IMR-90 (cell line): ENCODE measurements around the gene CRIM1. TPM values are rescaled to one million over a fixed set of nuclear protein-coding genes. Genes with fewer than 3 reads are reported as not detected.
A peak's percentile ranks its signal among the peaks of the same experiment; 100 is the strongest.

Experiments used
- ATAC-seq: fragments of 200-7000 bp; cut with Tn5 transposase; 2 replicates; pipeline ENCODE4 v1.9.1; 2020; ENCODE audit warnings: low read depth, mild to moderate bottlenecking, moderate library complexity
- BruUV-seq: library from RNA; stranded (reverse); fragments of 400-500 nt; replicated peaks from 2 replicates; lab custom pipeline; 2021; lab: Mats Ljungman, UMichigan
- CTCF ChIA-PET: fragments of 300-600 bp; formaldehyde crosslinking; extraction: SDS; loops from one replicate; lab custom pipeline; 2021; ENCODE audit warnings: antibody characterized with exemption; lab: Yijun Ruan, JAX
- POLR2A ChIA-PET: fragments of 300-600 bp; sonication (Branson Sonifier 250); formaldehyde crosslinking; loops from one replicate; lab custom pipeline; 2022; ENCODE audit warnings: antibody characterized with exemption; ENCODE audit not compliant: unreplicated experiment; lab: Charles Lee
- DNase-seq: peaks from one replicate; pipeline ENCODE4 v3.0.0; 2013
- H2AFZ ChIP-seq: replicated peaks from 2 replicates; pipeline ENCODE3; 2013; ENCODE audit warnings: low read length, mild to moderate bottlenecking; ENCODE audit not compliant: poor library complexity
- H2AK5ac ChIP-seq: 2 replicates; pipeline ENCODE4 v1.6.1; 2013; ENCODE audit warnings: low read depth, low read length, inconsistent platforms
- H2AK9ac ChIP-seq: replicated peaks from 2 replicates; pipeline ENCODE3; 2013; ENCODE audit warnings: mild to moderate bottlenecking, low read depth, low read length, moderate library complexity; ENCODE audit not compliant: poor library complexity
- H2BK120ac ChIP-seq: 2 replicates; pipeline ENCODE4 v1.6.1; 2013; ENCODE audit warnings: low read depth, low read length, inconsistent platforms
- H2BK15ac ChIP-seq: 3 replicates; pipeline ENCODE4 v1.6.1; 2013; ENCODE audit warnings: low read depth, low read length, inconsistent platforms
- H2BK20ac ChIP-seq: 2 replicates; pipeline ENCODE4 v1.6.1; 2013; ENCODE audit warnings: low read depth, mild to moderate bottlenecking, inconsistent platforms, low read length, moderate library complexity
- H2BK5ac ChIP-seq: 2 replicates; pipeline ENCODE4 v1.6.1; 2013; ENCODE audit warnings: mild to moderate bottlenecking, low read depth, low read length, inconsistent platforms; ENCODE audit not compliant: poor library complexity, severe bottlenecking
- H3K14ac ChIP-seq: replicated peaks from 2 replicates; pipeline ENCODE4 v1.6.1; 2013; ENCODE audit warnings: low read depth, low read length, inconsistent platforms
- H3K18ac ChIP-seq: 2 replicates; pipeline ENCODE4 v1.6.1; 2013; ENCODE audit warnings: low read depth, low read length, control low read depth
- H3K23ac ChIP-seq: 2 replicates; pipeline ENCODE4 v1.6.1; 2013; ENCODE audit warnings: low read depth, low read length, inconsistent platforms
- H3K27ac ChIP-seq: 2 replicates; pipeline ENCODE4 v1.5.1; 2013; ENCODE audit warnings: mild to moderate bottlenecking, control low read depth, low read length; ENCODE audit not compliant: insufficient read depth
- H3K27me3 ChIP-seq: 2 replicates; pipeline ENCODE4 v1.6.1; 2013; ENCODE audit warnings: low read length; ENCODE audit not compliant: control insufficient read depth, insufficient read depth
- H3K36me3 ChIP-seq: 2 replicates; pipeline ENCODE4 v1.6.1; 2013; ENCODE audit warnings: low read length, mixed read lengths; ENCODE audit not compliant: control insufficient read depth, insufficient read depth
- H3K4ac ChIP-seq: 2 replicates; pipeline ENCODE4 v1.6.1; 2013; ENCODE audit warnings: low read depth, low read length, inconsistent platforms
- H3K4me1 ChIP-seq: 2 replicates; pipeline ENCODE4 v1.6.1; 2013; ENCODE audit warnings: low read length, mixed read lengths; ENCODE audit not compliant: control insufficient read depth, insufficient read depth
- H3K4me2 ChIP-seq: 2 replicates; pipeline ENCODE4 v1.6.1; 2013; ENCODE audit warnings: low read depth, mild to moderate bottlenecking, control low read depth, low read length, moderate library complexity
- H3K4me3 ChIP-seq: 2 replicates; pipeline ENCODE4 v1.5.1; 2013; ENCODE audit warnings: low read depth, mild to moderate bottlenecking, control low read depth, low read length, moderate library complexity; ENCODE audit not compliant: insufficient read depth
- H3K56ac ChIP-seq: 2 replicates; pipeline ENCODE4 v1.6.1; 2013; ENCODE audit warnings: low read length, inconsistent platforms; ENCODE audit not compliant: insufficient read depth; ENCODE audit errors: extremely low read depth
- H3K79me1 ChIP-seq, 2 experiments: 2 replicates each; pipeline ENCODE4 v1.6.1; 2013; ENCODE audit warnings: low read length in 2 of 2, inconsistent platforms in 1 of 2, low read depth in 1 of 2
- H3K9ac ChIP-seq: 2 replicates; pipeline ENCODE4 v1.6.1; 2013; ENCODE audit warnings: low read depth, low read length, control low read depth
- H3K9me1 ChIP-seq: 2 replicates; pipeline ENCODE4 v1.6.1; 2013; ENCODE audit warnings: low read length, inconsistent platforms; ENCODE audit not compliant: insufficient read depth
- H3K9me3 ChIP-seq: 2 replicates; pipeline ENCODE4 v1.6.1; 2013; ENCODE audit warnings: low read length; ENCODE audit not compliant: control insufficient read depth, insufficient read depth
- H4K20me1 ChIP-seq: 2 replicates; pipeline ENCODE4 v1.6.1; 2013; ENCODE audit warnings: low read length, inconsistent platforms; ENCODE audit not compliant: insufficient read depth
- H4K5ac ChIP-seq: 2 replicates; pipeline ENCODE4 v1.6.1; 2013; ENCODE audit warnings: mild to moderate bottlenecking, low read depth, low read length, control low read depth
- H4K8ac ChIP-seq, 2 experiments: 2 replicates each; pipeline ENCODE4 v1.6.1; 2013; ENCODE audit warnings: low read depth in 2 of 2, low read length in 2 of 2, control low read depth in 1 of 2, inconsistent platforms in 1 of 2
- H4K91ac ChIP-seq: 2 replicates; pipeline ENCODE4 v1.6.1; 2013; ENCODE audit warnings: low read depth, low read length, inconsistent platforms; ENCODE audit not compliant: insufficient read depth
- BHLHE40 ChIP-seq: fragments of 150-350 bp; IDR thresholded peaks from 2 replicates; pipeline ENCODE4 v1.6.1; 2016; ENCODE audit warnings: mild to moderate bottlenecking, low read depth, low read length
- CEBPB ChIP-seq: IDR thresholded peaks from 2 replicates; pipeline ENCODE4 v1.6.1; 2012; ENCODE audit warnings: low read depth, low read length, improper control_type of control experiment
- CHD1 ChIP-seq: IDR thresholded peaks from 2 replicates; pipeline ENCODE4 v1.6.1; 2012; ENCODE audit warnings: low read depth, low read length, improper control_type of control experiment
- CTCF ChIP-seq: conservative IDR thresholded peaks from 2 replicates; pipeline ENCODE4 v1.5.1; 2012; ENCODE audit warnings: mild to moderate bottlenecking, low read depth, low read length, improper control_type of control experiment
- POLR2A ChIP-seq: IDR thresholded peaks from 2 replicates; pipeline ENCODE4 v1.6.1; 2012; ENCODE audit warnings: mild to moderate bottlenecking, low read depth, low read length
- WGBS, 2 experiments: methylation state at CpG; one replicate each; pipeline versions ENCODE4 v1.1.5 to v1.1.7; 2013; ENCODE audit warnings: missing lambda C conversion rate in 2 of 2; ENCODE audit not compliant: insufficient read length in 1 of 2; ENCODE audit errors: extremely low coverage in 2 of 2; 5-methylcytosine and 5-hydroxymethylcytosine counted together
- dilution Hi-C: fragments of 300-500 bp; cut with HindIII; formaldehyde crosslinking; loops from one replicate; pipeline ENCODE4 v1.14.3; 2018; ENCODE audit warnings: low sequenced_read_pairs; ENCODE audit not compliant: unreplicated experiment
- in situ Hi-C: fragments of 300-500 bp; cut with MboI; formaldehyde crosslinking; loops from 3 replicates; pipeline ENCODE4 v1.14.3; 2019; ENCODE audit warnings: low sequenced_read_pairs, inconsistent platforms, mixed read lengths
- intact Hi-C: fragments of 100-400 bp; cut with micrococcal nuclease; formaldehyde crosslinking; loops from 2 replicates; pipeline ENCODE4 v1.10.0; 2022
- polyA plus RNA-seq, 3 experiments: library from polyadenylated mRNA; depleted of rRNA; stranded (reverse); fragments of >200 nt; gene quantifications; 2 replicates each; pipeline ENCODE4 v1.2.3, GENCODE V29; 2012; ENCODE audit warnings: low replicate concordance in 1 of 3
- total RNA-seq: library from RNA; depleted of rRNA; stranded (reverse); fragments of >200 nt; gene quantifications from 2 replicates; pipeline ENCODE4 v1.2.3, GENCODE V29; 2012
- TF ChIP-seq, protein P1 (sequence below): fragments of 150-350 bp; IDR thresholded peaks from 2 replicates; pipeline ENCODE4 v1.6.1; 2016; ENCODE audit warnings: low read depth, mild to moderate bottlenecking, low read length, moderate library complexity, borderline replicate concordance

The CRIM1 gene
- total and polyA plus RNA-seq, 2 of the 4 experiments (the other 2 are of a cell fraction): 285 to 490 TPM

DNA sequence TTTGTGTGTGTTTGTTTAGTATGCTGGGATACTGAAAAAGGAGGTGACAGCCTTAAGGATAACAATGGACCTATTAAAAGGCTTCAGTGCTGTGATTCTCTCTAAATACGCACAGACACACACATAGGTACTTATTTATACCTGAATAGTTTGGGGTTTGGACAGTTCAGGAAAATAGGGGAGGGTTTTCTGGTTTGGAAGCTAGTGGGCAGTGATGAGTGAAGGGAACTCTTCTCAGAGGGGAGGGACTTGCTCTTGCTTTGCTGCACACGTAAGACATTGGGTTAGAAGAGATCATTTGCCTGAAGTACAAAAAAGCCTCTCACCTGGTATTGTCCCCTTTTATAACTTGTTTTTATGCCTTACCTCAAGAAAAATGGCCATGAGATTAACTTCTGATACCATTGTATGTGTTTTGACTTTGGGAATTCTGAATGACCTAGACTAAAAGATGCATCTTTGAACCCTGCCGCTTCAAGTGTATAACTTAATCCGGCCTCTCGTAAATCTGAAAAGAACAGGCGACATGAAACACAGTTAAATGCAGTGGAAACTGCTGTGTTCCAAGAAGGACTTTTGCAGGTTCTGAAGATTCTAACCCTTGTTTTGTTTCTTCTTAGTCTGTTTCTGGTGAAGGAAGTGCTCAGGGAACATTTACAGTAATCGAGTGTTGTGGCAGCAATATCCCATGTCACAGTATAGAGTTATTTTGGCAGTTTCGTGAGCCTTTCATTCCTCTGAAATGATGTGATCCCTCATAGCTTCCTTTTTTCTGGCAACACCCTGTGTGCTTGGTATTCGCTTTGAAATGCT, 2.5 kb downstream of the CRIM1 start:
- H3K9ac ChIP-seq: peak overlapping the region; percentile 95
- H3K79me1 ChIP-seq: peaks cover 8 to 28% of the 10 kb centered on the region in 2 experiments; a peak in 3 of 4 replicates
- CTCF ChIA-PET: interaction anchor here (0.7 kb wide), 1 partner anchor 314 kb away, joined by 4 read pairs; no protein-coding TSS in a partner anchor
- no peaks in the 10 kb centered on the region for H3K9me3 ChIP-seq
- peak overlapping the region; percentile 59 for H2AFZ ChIP-seq
- H2BK20ac ChIP-seq: peak overlapping the region; percentile 68
- H3K18ac ChIP-seq: peak overlapping the region; percentile 37
- peak overlapping the region; percentile 92 for H3K27ac ChIP-seq
- TSS peak; percentile 43 for BruUV-seq
- H3K14ac ChIP-seq: peak overlapping the region; percentile 90
- peak overlapping the region; percentile 83 for H3K4ac ChIP-seq
- H3K4me1 ChIP-seq: peaks cover 24% of the 10 kb centered on the region
- peak overlapping the region; percentile 87; the same call in 1 of the 2 replicates for H2AK5ac ChIP-seq
- DNase-seq (peak; percentile 85), ATAC-seq (peak; percentile 25)
- no peak overlapping the region for H2BK15ac ChIP-seq
- dilution Hi-C loops: no loop called here
- no peaks in the 10 kb centered on the region for H3K27me3 ChIP-seq
- peak overlapping the region; percentile 95 for H3K23ac ChIP-seq
- H4K5ac ChIP-seq: peak overlapping the region; percentile 34; the same call in 1 of the 2 replicates
- H3K4me3 ChIP-seq: peak overlapping the region; percentile 70
- H3K9me1 ChIP-seq: peaks cover 15% of the 10 kb centered on the region
- H4K91ac ChIP-seq: peak overlapping the region; percentile 67
- in situ Hi-C loops: no loop called here
- TF ChIP-seq BHLHE40 (no peak), CTCF (peak; percentile 41), CHD1 (no peak; the same call in 1 of the 2 replicates), CEBPB (no peak), POLR2A (peak; percentile 67; the same call in 1 of the 2 replicates)
- TF ChIP-seq, protein P1, sequence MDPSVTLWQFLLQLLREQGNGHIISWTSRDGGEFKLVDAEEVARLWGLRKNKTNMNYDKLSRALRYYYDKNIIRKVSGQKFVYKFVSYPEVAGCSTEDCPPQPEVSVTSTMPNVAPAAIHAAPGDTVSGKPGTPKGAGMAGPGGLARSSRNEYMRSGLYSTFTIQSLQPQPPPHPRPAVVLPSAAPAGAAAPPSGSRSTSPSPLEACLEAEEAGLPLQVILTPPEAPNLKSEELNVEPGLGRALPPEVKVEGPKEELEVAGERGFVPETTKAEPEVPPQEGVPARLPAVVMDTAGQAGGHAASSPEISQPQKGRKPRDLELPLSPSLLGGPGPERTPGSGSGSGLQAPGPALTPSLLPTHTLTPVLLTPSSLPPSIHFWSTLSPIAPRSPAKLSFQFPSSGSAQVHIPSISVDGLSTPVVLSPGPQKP: no peak
- H3K4me2 ChIP-seq: peak overlapping the region; percentile 86
- WGBS, 2 experiments: 0% methylated on average over 3 of the region's 9 CpGs; no CpG with 5 or more reads in 1 of the 2 experiments
- intact Hi-C loops: loop anchor here (1.0 to 5.0 kb wide), 3 partner anchors 80 to 128 kb away; no protein-coding TSS in a partner anchor
- H4K20me1 ChIP-seq: peaks cover 77% of the 10 kb centered on the region
- POLR2A ChIA-PET: no interaction called here
- peak overlapping the region; percentile 90 for H2AK9ac ChIP-seq
- H3K36me3 ChIP-seq: peaks cover 4% of the 10 kb centered on the region; the same call in 1 of the 2 replicates
- peak overlapping the region; percentile 90 for H2BK5ac ChIP-seq
- peak overlapping the region; percentile 91 for H3K56ac ChIP-seq
- H2BK120ac ChIP-seq: peak overlapping the region; percentile 53
- H4K8ac ChIP-seq: peak overlapping the region in 1 of 2 experiments; percentile 41; a peak in 2 of 4 replicates
